NCI-H2029 treated with DMSO at 0.1 percent for 48 hours (cell line): ENCODE results near the gene ST7.

Experiments used
- DNase-seq: peaks from one replicate; lab custom pipeline; 2025; lab: John Stamatoyannopoulos, UW

ST7 gene

DNA sequence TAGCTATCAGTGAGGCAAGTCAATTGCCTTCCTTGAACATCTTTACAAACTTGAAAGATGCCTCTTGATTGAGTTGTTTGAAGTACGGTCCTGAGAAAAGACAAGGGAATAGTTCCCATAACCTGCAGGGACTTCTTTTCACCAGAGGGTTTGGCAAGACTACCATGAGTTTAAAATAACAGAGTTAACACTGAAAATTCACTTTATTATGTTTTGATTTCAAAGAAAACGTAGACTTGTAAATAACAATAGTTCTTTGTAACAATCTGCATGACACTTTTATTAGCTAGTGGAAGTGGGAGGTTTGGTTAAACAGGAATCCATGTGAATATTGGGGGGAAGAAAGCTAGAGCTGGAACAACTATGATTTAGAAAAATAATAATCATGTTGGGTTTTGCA is 320.0 kb downstream of the ST7 start:
- no peak for DNase-seq

DNA sequence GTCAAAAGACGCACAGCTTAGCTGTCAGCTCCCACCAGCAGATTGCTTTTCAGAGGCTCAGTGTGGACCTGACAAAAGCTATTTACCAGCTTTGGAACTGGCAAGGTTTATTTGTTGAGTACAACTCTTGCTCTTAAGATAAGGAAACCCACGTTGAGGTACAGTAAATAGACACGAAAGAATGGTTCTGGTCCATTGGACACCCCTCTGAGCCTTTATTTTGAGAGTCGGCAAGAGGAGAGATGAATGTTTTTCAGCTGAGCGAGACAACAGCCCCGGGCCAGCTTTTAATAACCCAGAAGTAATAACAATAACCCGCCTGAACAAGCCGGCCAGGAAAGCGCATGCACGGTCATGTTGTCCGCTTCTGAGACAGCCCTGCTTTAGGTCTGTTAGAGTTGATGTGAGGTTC is 320.5 kb downstream of the ST7 start:
- DNase-seq, result no peak

DNA sequence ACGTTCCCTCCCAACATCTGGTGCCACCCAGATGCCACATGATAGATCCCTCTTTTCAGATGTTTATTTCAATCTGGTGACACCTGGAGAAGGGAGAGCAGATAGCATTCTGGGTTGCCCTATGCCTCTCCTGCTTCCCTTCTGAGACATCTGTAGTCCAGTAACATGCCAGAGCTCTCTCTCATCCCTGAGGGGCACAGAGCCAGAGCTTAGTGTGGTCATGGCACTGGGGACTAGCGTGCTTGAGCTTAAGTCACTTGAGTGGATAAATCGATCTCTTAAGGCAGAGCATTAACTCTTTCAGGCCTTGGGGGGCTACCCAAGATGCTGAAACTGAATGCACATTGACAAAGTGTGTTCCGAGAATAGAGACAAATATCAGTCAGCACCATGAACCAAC is 321.6 kb downstream of the ST7 start:
- no peak for DNase-seq

DNA sequence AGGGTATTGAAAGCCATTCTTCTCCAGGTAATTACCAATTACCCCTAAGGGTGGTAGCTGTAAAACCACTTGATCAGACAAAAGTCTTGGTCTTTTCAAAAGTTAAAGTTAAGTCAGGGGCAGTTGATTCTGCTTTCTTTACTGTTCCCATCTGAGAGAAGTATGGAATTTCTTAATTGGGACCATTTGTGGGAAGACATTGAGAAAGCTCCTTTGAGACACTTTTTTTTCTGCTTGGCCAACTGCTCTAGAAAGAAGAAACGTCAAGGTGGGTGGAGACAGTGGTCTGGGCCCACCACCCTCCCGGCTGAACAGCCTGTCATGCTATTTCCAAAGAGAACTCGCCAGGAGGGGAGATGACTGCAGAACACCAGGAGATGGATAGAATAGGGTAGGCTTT is 324.3 kb downstream of the ST7 start:
- DNase-seq, result no peak

GRCh38 chr7:117278040-117278439 is 324.7 kb downstream of the ST7 start:
- DNase-seq, result no peak

DNA sequence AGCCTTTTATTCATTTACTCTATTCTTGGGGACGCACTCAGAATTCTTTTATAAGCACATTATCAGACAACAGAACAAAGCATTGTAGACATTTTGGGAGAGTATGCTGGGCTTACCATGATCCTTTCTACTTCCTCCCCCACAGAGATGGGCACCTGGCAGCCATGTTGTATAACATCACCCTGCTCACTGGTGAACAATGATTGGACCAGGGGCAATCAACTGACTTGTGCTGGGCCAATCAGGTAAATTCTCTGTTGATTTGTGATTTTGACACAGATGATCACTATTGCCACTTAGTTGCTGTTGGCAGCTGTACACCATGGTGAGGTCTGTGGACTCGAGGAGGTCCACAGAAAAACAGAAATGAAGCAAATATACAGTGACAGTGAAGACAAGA is 325.9 kb downstream of the ST7 start:
- no peak for DNase-seq
